Calu3 (cell line): ENCODE data around the gene THUMPD2. TPM values are rescaled to one million over a fixed set of nuclear protein-coding genes. Genes with fewer than 3 reads are reported as not detected.

Experiments used
- BruUV-seq: library from RNA; stranded (reverse); fragments of 400-500 nt; replicated peaks from 2 replicates; lab custom pipeline; 2021; lab: Mats Ljungman, UMichigan
- CTCF ChIA-PET: fragments of 300-600 bp; sonication (Branson Sonifier 250); formaldehyde crosslinking; loops from one replicate; lab custom pipeline; 2022; ENCODE audit warnings: antibody characterized with exemption; lab: Charles Lee
- DNase-seq: peaks from one replicate; pipeline ENCODE4 v3.0.0; 2022
- H3K27ac Mint-ChIP-seq: one replicate; pipeline ENCODE4 v1.8.0; 2022; ENCODE audit warnings: mixed read lengths; ENCODE audit not compliant: unreplicated experiment
- H3K27me3 Mint-ChIP-seq: one replicate; pipeline ENCODE4 v1.8.0; 2022; ENCODE audit warnings: mixed read lengths; ENCODE audit not compliant: unreplicated experiment
- H3K36me3 Mint-ChIP-seq: one replicate; pipeline ENCODE4 v1.8.0; 2022; ENCODE audit warnings: mild to moderate bottlenecking, moderate library complexity, mixed read lengths; ENCODE audit not compliant: insufficient read depth, unreplicated experiment
- H3K4me1 Mint-ChIP-seq: one replicate; pipeline ENCODE4 v1.8.0; 2022; ENCODE audit warnings: mild to moderate bottlenecking, low read depth, mixed read lengths; ENCODE audit not compliant: unreplicated experiment
- H3K4me3 Mint-ChIP-seq: one replicate; pipeline ENCODE4 v1.8.0; 2022; ENCODE audit warnings: mild to moderate bottlenecking, low read depth, moderate library complexity, mixed read lengths; ENCODE audit not compliant: unreplicated experiment
- H3K9me3 Mint-ChIP-seq: one replicate; pipeline ENCODE4 v1.8.0; 2022; ENCODE audit warnings: low read depth, mixed read lengths; ENCODE audit not compliant: unreplicated experiment
- intact Hi-C: fragments of 100-400 bp; cut with micrococcal nuclease; formaldehyde crosslinking; loops from one replicate; pipeline ENCODE4 v1.10.0; 2022; ENCODE audit not compliant: unreplicated experiment
- total RNA-seq: library from RNA; stranded (reverse); gene quantifications from 2 replicates; pipeline ENCODE4 v1.2.3, GENCODE V29; 2022
- TF ChIP-seq, protein P1 (sequence below): fragments of 200-600 bp; IDR thresholded peaks from one replicate; pipeline ENCODE4 v1.8.0; 2022; ENCODE audit warnings: antibody characterized with exemption; ENCODE audit not compliant: unreplicated experiment

THUMPD2 gene
- total RNA-seq, 1 experiment from 2014 or later = 13.4 TPM

DNA sequence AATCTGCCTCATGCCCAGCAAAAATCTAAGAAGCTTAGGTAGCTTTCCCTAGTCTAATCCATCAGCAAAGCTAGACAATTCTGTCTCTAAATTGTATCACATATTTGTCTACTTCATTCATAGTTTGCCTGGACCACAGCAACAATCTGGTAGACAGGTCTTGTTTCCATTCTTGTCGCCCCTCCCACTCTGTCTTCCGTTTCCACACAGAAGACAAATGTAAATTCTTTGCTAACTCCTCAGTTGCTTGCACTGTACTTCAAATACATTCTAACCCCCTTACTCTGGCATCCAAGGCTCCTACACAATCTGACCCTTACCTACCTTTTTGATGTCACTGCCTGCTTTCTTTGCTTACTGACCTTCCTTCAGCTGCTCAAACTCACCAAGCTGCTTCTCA lies 40.1 kb downstream of the THUMPD2 start:
- CTCF ChIA-PET = no interaction called here
- DNase-seq = no peak
- H3K27ac Mint-ChIP-seq = no peak overlapping the region

DNA sequence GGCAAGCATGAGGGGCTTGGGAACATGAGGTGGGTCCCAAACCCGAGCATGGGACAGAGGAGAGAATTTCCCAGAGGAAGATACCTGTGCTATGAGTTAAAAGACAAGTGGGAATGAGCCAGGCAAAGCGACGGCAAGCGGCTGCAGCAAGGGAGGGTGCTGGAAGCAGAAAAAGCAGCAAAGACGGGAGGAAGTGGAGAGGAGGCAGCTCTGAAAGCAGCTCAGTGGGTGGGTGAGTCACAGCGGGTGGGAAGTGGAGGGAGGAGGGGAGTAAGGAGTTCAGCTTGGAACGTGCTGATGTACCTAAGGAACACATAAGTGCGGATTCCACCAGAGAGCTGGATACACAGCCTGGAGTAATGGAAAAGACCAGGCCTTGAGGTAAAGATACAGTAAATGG lies 41.4 kb downstream of the THUMPD2 start:
- CTCF ChIA-PET = no interaction called here

More for the DNA sequence above, 40.1 kb downstream of the THUMPD2 start:
- H3K4me3 Mint-ChIP-seq = no peak overlapping the region
- H3K36me3 Mint-ChIP-seq = no peaks in the 10 kb centered on the region
- no peaks in the 10 kb centered on the region for H3K9me3 Mint-ChIP-seq
- TF ChIP-seq, protein P1, sequence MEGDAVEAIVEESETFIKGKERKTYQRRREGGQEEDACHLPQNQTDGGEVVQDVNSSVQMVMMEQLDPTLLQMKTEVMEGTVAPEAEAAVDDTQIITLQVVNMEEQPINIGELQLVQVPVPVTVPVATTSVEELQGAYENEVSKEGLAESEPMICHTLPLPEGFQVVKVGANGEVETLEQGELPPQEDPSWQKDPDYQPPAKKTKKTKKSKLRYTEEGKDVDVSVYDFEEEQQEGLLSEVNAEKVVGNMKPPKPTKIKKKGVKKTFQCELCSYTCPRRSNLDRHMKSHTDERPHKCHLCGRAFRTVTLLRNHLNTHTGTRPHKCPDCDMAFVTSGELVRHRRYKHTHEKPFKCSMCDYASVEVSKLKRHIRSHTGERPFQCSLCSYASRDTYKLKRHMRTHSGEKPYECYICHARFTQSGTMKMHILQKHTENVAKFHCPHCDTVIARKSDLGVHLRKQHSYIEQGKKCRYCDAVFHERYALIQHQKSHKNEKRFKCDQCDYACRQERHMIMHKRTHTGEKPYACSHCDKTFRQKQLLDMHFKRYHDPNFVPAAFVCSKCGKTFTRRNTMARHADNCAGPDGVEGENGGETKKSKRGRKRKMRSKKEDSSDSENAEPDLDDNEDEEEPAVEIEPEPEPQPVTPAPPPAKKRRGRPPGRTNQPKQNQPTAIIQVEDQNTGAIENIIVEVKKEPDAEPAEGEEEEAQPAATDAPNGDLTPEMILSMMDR = no peak
- no TSS peak for BruUV-seq
- no peaks in the 10 kb centered on the region for H3K27me3 Mint-ChIP-seq
- H3K4me1 Mint-ChIP-seq = peaks cover 8% of the 10 kb centered on the region
- intact Hi-C loops = no loop called here

DNA sequence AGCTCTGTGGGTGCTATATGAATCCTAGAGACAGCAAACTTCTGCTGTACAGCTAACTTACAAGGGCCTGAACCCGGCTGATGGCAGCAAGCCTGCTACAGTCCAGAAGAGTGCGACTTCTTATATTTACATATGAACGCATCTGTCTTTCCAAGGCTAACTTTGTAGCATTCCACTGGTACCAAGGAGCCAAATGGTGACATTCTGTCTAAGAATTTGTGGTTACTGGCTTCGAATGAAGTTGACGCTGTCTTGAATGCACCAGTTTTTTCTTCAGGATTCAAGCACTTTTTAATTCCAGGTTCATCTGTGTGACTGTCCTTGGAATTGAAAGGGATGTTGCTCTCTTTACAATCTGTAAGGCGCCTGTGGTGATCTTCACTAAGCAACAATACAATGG lies 42.4 kb downstream of the THUMPD2 start:
- H3K4me1 Mint-ChIP-seq = no peaks in the 10 kb centered on the region
- no peak overlapping the region for H3K27ac Mint-ChIP-seq
- CTCF ChIA-PET = no interaction called here
- H3K9me3 Mint-ChIP-seq = no peaks in the 10 kb centered on the region
- no TSS peak for BruUV-seq
- intact Hi-C loops = no loop called here
- DNase-seq = no peak
- TF ChIP-seq, protein P1 = no peak
- no peak overlapping the region for H3K4me3 Mint-ChIP-seq
- no peaks in the 10 kb centered on the region for H3K27me3 Mint-ChIP-seq
- H3K36me3 Mint-ChIP-seq = no peaks in the 10 kb centered on the region

More for the DNA sequence above, 41.4 kb downstream of the THUMPD2 start:
- BruUV-seq = no TSS peak
- no peak overlapping the region for H3K27ac Mint-ChIP-seq
- H3K9me3 Mint-ChIP-seq = no peaks in the 10 kb centered on the region
- H3K36me3 Mint-ChIP-seq = no peaks in the 10 kb centered on the region
- intact Hi-C loops = no loop called here
- DNase-seq = no peak
- H3K4me3 Mint-ChIP-seq = no peak overlapping the region
- H3K27me3 Mint-ChIP-seq = no peaks in the 10 kb centered on the region
- H3K4me1 Mint-ChIP-seq = no peaks in the 10 kb centered on the region
- TF ChIP-seq, protein P1 = no peak

DNA sequence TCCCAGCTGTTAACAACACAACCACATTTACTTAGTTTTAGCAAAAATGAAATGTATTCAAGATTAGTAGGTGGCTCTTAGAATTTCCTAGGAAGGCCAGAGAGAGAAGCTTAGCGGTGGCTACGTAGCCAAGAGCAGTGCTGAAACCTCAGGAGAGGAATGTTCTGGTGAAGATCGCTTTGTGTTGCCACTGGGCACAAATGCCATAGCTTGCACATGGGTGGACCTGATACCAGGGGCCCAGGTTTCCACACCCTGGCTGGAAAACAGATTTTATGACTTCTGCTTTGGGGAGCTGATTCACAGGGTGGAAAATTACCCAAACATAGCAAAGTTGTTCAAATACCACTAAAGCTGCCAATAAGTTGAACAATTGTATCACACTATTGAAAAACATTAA lies 43.4 kb downstream of the THUMPD2 start:
- no TSS peak for BruUV-seq
- CTCF ChIA-PET = no interaction called here

More for the DNA sequence above, 43.4 kb downstream of the THUMPD2 start:
- H3K27ac Mint-ChIP-seq = no peak overlapping the region
- TF ChIP-seq, protein P1 = no peak
- no peaks in the 10 kb centered on the region for H3K36me3 Mint-ChIP-seq
- H3K4me1 Mint-ChIP-seq = no peaks in the 10 kb centered on the region
- no peak overlapping the region for H3K4me3 Mint-ChIP-seq
- no peak for DNase-seq
- intact Hi-C loops = no loop called here
- H3K27me3 Mint-ChIP-seq = no peaks in the 10 kb centered on the region
- H3K9me3 Mint-ChIP-seq = no peaks in the 10 kb centered on the region
